HEK293 (cell line): Measurements from ENCODE around the gene SURF2.

Experiments used
- KLF1 ChIP-seq: fragments of 450-650 bp; formaldehyde crosslinking; IDR thresholded peaks from 2 replicates; pipeline ENCODE4 v1.5.1; 2016; ENCODE audit warnings: missing biosample characterization, missing genetic modification characterization
- KLF10 ChIP-seq: fragments of 450-650 bp; IDR thresholded peaks from 2 replicates; pipeline ENCODE4 v1.5.1; 2018; ENCODE audit warnings: missing biosample characterization, mild to moderate bottlenecking, missing genetic modification characterization
- SP3 ChIP-seq: fragments of 450-650 bp; formaldehyde crosslinking; IDR thresholded peaks from 2 replicates; pipeline ENCODE4 v1.5.1; 2016; ENCODE audit warnings: missing biosample characterization, missing genetic modification characterization
- YY2 ChIP-seq: fragments of 450-650 bp; formaldehyde crosslinking; IDR thresholded peaks from 2 replicates; pipeline ENCODE4 v1.5.1; 2016; ENCODE audit warnings: missing biosample characterization, missing genetic modification characterization
- ZBTB17 ChIP-seq: fragments of 450-650 bp; formaldehyde crosslinking; IDR thresholded peaks from 2 replicates; pipeline ENCODE4 v1.5.1; 2016; ENCODE audit warnings: missing biosample characterization, missing genetic modification characterization
- ZBTB20 ChIP-seq: fragments of 450-650 bp; formaldehyde crosslinking; IDR thresholded peaks from 2 replicates; pipeline ENCODE4 v1.5.1; 2016; ENCODE audit warnings: missing biosample characterization, missing genetic modification characterization
- ZFP3 ChIP-seq: fragments of 450-650 bp; formaldehyde crosslinking; IDR thresholded peaks from 2 replicates; pipeline ENCODE4 v1.5.1; 2016; ENCODE audit warnings: low read depth, missing biosample characterization, missing genetic modification characterization
- ZNF114 ChIP-seq: fragments of 450-650 bp; formaldehyde crosslinking; IDR thresholded peaks from 2 replicates; pipeline ENCODE4 v1.5.0; 2017; ENCODE audit warnings: missing biosample characterization, missing genetic modification characterization
- ZNF138 ChIP-seq: fragments of 450-650 bp; formaldehyde crosslinking; IDR thresholded peaks from 2 replicates; pipeline ENCODE4 v1.5.1; 2016; ENCODE audit warnings: missing biosample characterization, missing genetic modification characterization, borderline replicate concordance
- ZNF2 ChIP-seq: fragments of 450-650 bp; formaldehyde crosslinking; IDR thresholded peaks from 2 replicates; pipeline ENCODE4 v1.5.1; 2016; ENCODE audit warnings: missing biosample characterization, missing genetic modification characterization
- ZNF211 ChIP-seq: fragments of 450-650 bp; formaldehyde crosslinking; IDR thresholded peaks from 2 replicates; pipeline ENCODE4 v1.5.1; 2016; ENCODE audit warnings: low read depth, missing biosample characterization, missing genetic modification characterization
- ZNF223 ChIP-seq: fragments of 450-650 bp; formaldehyde crosslinking; IDR thresholded peaks from 2 replicates; pipeline ENCODE4 v1.5.1; 2016; ENCODE audit warnings: missing biosample characterization, missing genetic modification characterization
- ZNF341 ChIP-seq: fragments of 450-650 bp; formaldehyde crosslinking; IDR thresholded peaks from 2 replicates; pipeline ENCODE4; 2016; ENCODE audit warnings: low read depth, missing biosample characterization, missing genetic modification characterization
- ZNF529 ChIP-seq: fragments of 450-650 bp; formaldehyde crosslinking; IDR thresholded peaks from 2 replicates; pipeline ENCODE4 v1.5.1; 2017; ENCODE audit warnings: missing genetic modification characterization, missing biosample characterization; ENCODE audit not compliant: insufficient replicate concordance
- ZNF629 ChIP-seq: fragments of 450-650 bp; formaldehyde crosslinking; IDR thresholded peaks from 2 replicates; pipeline ENCODE4 v1.5.1; 2017; ENCODE audit warnings: missing biosample characterization, missing genetic modification characterization
- ZNF654 ChIP-seq: fragments of 450-650 bp; formaldehyde crosslinking; IDR thresholded peaks from 2 replicates; pipeline ENCODE4 v1.5.1; 2016; ENCODE audit warnings: low read depth, missing biosample characterization, missing genetic modification characterization
- ZNF660 ChIP-seq: fragments of 450-650 bp; IDR thresholded peaks from 2 replicates; pipeline ENCODE4 v1.5.1; 2018; ENCODE audit warnings: missing biosample characterization, mild to moderate bottlenecking, missing genetic modification characterization
- ZNF747 ChIP-seq: fragments of 450-650 bp; formaldehyde crosslinking; IDR thresholded peaks from 2 replicates; pipeline ENCODE4 v1.5.1; 2016; ENCODE audit warnings: missing biosample characterization, missing genetic modification characterization
- ZNF792 ChIP-seq: fragments of 450-650 bp; formaldehyde crosslinking; IDR thresholded peaks from 2 replicates; pipeline ENCODE4 v1.5.1; 2016; ENCODE audit warnings: missing biosample characterization, missing genetic modification characterization
- TF ChIP-seq, protein P1 (sequence below): fragments of 450-650 bp; formaldehyde crosslinking; IDR thresholded peaks from 2 replicates; pipeline ENCODE4 v1.5.1; 2017; ENCODE audit warnings: missing biosample characterization, missing genetic modification characterization
- TF ChIP-seq, protein P2 (sequence below): fragments of 450-650 bp; formaldehyde crosslinking; IDR thresholded peaks from 2 replicates; pipeline ENCODE4 v1.5.1; 2016; ENCODE audit warnings: missing biosample characterization, missing genetic modification characterization
- TF ChIP-seq, protein P3 (sequence below): sonication (generic); formaldehyde crosslinking; IDR thresholded peaks from 2 replicates; pipeline ENCODE4 v1.8.1; 2022; ENCODE audit warnings: mild to moderate bottlenecking, moderate library complexity, missing genetic modification reagents
- TF ChIP-seq, protein P4 (sequence below): fragments of 450-650 bp; formaldehyde crosslinking; IDR thresholded peaks from 2 replicates; pipeline ENCODE4 v1.5.1; 2016; ENCODE audit warnings: missing biosample characterization, missing genetic modification characterization
- TF ChIP-seq, protein P5 (sequence below): fragments of 450-650 bp; formaldehyde crosslinking; IDR thresholded peaks from 2 replicates; pipeline ENCODE4 v1.5.1; 2016; ENCODE audit warnings: missing biosample characterization, missing genetic modification characterization
- TF ChIP-seq, protein P6 (sequence below): fragments of 450-650 bp; formaldehyde crosslinking; IDR thresholded peaks from 2 replicates; pipeline ENCODE4 v1.5.1; 2016; ENCODE audit warnings: missing biosample characterization, missing genetic modification characterization
- TF ChIP-seq, protein P7 (sequence below): fragments of 450-650 bp; formaldehyde crosslinking; IDR thresholded peaks from 2 replicates; pipeline ENCODE4 v1.5.1; 2016; ENCODE audit warnings: missing biosample characterization, missing genetic modification characterization

The SURF2 gene

DNA sequence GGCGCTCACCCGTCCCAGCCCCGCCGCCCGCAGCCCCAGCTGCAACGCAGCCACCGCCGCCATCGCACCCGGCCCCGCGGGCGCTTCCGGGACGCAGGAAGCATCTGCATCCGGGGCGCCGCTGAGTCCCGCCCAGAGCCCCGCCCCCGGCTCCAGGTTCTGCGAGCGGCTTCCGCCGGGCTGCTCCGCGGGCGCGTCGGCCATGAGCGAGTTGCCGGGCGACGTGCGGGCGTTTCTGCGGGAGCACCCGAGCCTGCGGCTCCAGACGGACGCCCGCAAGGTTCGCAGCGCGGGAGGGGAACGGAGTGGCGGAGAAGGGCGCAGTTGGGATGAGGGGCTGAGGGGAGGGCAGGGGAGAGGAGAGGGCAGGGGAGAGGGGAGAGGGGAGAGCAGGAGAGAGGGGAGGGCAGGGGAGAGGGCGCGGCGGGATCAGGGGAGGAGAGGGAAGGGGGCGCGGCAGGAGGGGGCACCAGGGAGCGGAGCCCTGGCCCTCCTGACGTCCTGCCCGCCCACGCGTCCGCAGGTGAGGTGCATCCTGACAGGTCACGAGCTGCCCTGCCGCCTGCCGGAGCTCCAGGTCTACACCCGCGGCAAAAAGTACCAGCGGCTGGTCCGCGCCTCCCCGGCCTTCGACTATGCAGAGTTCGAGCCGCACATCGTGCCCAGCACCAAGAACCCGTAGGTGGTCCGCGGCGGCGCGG, at the start of gene SURF2, which contains the start of gene SURF1 (continued):
- TF ChIP-seq, protein P1, sequence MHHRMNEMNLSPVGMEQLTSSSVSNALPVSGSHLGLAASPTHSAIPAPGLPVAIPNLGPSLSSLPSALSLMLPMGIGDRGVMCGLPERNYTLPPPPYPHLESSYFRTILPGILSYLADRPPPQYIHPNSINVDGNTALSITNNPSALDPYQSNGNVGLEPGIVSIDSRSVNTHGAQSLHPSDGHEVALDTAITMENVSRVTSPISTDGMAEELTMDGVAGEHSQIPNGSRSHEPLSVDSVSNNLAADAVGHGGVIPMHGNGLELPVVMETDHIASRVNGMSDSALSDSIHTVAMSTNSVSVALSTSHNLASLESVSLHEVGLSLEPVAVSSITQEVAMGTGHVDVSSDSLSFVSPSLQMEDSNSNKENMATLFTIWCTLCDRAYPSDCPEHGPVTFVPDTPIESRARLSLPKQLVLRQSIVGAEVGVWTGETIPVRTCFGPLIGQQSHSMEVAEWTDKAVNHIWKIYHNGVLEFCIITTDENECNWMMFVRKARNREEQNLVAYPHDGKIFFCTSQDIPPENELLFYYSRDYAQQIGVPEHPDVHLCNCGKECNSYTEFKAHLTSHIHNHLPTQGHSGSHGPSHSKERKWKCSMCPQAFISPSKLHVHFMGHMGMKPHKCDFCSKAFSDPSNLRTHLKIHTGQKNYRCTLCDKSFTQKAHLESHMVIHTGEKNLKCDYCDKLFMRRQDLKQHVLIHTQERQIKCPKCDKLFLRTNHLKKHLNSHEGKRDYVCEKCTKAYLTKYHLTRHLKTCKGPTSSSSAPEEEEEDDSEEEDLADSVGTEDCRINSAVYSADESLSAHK (tag by site-specific recombination), result peak; percentile 54; the same call in 1 of the 2 replicates
- TF ChIP-seq, protein P2, sequence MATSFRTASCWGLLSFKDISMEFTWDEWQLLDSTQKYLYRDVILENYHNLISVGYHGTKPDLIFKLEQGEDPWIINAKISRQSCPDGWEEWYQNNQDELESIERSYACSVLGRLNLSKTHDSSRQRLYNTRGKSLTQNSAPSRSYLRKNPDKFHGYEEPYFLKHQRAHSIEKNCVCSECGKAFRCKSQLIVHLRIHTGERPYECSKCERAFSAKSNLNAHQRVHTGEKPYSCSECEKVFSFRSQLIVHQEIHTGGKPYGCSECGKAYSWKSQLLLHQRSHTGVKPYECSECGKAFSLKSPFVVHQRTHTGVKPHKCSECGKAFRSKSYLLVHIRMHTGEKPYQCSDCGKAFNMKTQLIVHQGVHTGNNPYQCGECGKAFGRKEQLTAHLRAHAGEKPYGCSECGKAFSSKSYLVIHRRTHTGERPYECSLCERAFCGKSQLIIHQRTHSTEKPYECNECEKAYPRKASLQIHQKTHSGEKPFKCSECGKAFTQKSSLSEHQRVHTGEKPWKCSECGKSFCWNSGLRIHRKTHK (tag by site-specific recombination), result no peak
- TF ChIP-seq, protein P3, sequence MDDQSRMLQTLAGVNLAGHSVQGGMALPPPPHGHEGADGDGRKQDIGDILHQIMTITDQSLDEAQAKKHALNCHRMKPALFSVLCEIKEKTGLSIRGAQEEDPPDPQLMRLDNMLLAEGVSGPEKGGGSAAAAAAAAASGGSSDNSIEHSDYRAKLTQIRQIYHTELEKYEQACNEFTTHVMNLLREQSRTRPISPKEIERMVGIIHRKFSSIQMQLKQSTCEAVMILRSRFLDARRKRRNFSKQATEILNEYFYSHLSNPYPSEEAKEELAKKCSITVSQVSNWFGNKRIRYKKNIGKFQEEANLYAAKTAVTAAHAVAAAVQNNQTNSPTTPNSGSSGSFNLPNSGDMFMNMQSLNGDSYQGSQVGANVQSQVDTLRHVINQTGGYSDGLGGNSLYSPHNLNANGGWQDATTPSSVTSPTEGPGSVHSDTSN, result no peak
- TF ChIP-seq ZNF211 (tag by site-specific recombination) (no peak), YY2 (tag by site-specific recombination) (no peak), ZNF529 (no peak), SP3 (tag by site-specific recombination) (peak; percentile 81), ZFP3 (tag by site-specific recombination) (no peak), ZNF138 (tag by site-specific recombination) (no peak), ZNF341 (peak; percentile 40; the same call in 1 of the 2 replicates), ZNF114 (tag by site-specific recombination) (no peak), KLF10 (tag by site-specific recombination) (peak; percentile 72), ZNF629 (no peak; the same call in 1 of the 2 replicates), ZNF654 (no peak), ZNF2 (tag by site-specific recombination) (peak; percentile 43; the same call in 1 of the 2 replicates), ZBTB20 (tag by site-specific recombination) (peak; percentile 58; the same call in 1 of the 2 replicates), KLF1 (tag by site-specific recombination) (peak; percentile 70), ZNF792 (tag by site-specific recombination) (0 out of 2 replicates have a peak, but pooled peaks have one; percentile 51), ZNF660 (peak; percentile 14; the same call in 1 of the 2 replicates), ZNF747 (no peak), ZNF223 (tag by site-specific recombination) (no peak), ZBTB17 (tag by site-specific recombination) (peak; percentile 63)
- TF ChIP-seq, protein P4, sequence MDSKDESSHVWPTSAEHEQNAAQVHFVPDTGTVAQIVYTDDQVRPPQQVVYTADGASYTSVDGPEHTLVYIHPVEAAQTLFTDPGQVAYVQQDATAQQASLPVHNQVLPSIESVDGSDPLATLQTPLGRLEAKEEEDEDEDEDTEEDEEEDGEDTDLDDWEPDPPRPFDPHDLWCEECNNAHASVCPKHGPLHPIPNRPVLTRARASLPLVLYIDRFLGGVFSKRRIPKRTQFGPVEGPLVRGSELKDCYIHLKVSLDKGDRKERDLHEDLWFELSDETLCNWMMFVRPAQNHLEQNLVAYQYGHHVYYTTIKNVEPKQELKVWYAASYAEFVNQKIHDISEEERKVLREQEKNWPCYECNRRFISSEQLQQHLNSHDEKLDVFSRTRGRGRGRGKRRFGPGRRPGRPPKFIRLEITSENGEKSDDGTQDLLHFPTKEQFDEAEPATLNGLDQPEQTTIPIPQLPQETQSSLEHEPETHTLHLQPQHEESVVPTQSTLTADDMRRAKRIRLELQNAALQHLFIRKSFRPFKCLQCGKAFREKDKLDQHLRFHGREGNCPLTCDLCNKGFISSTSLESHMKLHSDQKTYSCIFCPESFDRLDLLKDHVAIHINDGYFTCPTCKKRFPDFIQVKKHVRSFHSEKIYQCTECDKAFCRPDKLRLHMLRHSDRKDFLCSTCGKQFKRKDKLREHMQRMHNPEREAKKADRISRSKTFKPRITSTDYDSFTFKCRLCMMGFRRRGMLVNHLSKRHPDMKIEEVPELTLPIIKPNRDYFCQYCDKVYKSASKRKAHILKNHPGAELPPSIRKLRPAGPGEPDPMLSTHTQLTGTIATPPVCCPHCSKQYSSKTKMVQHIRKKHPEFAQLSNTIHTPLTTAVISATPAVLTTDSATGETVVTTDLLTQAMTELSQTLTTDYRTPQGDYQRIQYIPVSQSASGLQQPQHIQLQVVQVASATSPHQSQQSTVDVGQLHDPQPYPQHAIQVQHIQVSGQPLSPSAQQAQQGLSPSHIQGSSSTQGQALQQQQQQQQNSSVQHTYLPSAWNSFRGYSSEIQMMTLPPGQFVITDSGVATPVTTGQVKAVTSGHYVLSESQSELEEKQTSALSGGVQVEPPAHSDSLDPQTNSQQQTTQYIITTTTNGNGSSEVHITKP (tag by site-specific recombination), result no peak
- TF ChIP-seq, protein P5, sequence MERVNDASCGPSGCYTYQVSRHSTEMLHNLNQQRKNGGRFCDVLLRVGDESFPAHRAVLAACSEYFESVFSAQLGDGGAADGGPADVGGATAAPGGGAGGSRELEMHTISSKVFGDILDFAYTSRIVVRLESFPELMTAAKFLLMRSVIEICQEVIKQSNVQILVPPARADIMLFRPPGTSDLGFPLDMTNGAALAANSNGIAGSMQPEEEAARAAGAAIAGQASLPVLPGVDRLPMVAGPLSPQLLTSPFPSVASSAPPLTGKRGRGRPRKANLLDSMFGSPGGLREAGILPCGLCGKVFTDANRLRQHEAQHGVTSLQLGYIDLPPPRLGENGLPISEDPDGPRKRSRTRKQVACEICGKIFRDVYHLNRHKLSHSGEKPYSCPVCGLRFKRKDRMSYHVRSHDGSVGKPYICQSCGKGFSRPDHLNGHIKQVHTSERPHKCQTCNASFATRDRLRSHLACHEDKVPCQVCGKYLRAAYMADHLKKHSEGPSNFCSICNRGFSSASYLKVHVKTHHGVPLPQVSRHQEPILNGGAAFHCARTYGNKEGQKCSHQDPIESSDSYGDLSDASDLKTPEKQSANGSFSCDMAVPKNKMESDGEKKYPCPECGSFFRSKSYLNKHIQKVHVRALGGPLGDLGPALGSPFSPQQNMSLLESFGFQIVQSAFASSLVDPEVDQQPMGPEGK (tag by site-specific recombination), result peak; percentile 92
- TF ChIP-seq, protein P6, sequence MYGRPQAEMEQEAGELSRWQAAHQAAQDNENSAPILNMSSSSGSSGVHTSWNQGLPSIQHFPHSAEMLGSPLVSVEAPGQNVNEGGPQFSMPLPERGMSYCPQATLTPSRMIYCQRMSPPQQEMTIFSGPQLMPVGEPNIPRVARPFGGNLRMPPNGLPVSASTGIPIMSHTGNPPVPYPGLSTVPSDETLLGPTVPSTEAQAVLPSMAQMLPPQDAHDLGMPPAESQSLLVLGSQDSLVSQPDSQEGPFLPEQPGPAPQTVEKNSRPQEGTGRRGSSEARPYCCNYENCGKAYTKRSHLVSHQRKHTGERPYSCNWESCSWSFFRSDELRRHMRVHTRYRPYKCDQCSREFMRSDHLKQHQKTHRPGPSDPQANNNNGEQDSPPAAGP (tag by site-specific recombination), result peak; percentile 88
- TF ChIP-seq, protein P7, sequence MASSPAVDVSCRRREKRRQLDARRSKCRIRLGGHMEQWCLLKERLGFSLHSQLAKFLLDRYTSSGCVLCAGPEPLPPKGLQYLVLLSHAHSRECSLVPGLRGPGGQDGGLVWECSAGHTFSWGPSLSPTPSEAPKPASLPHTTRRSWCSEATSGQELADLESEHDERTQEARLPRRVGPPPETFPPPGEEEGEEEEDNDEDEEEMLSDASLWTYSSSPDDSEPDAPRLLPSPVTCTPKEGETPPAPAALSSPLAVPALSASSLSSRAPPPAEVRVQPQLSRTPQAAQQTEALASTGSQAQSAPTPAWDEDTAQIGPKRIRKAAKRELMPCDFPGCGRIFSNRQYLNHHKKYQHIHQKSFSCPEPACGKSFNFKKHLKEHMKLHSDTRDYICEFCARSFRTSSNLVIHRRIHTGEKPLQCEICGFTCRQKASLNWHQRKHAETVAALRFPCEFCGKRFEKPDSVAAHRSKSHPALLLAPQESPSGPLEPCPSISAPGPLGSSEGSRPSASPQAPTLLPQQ (tag by site-specific recombination), result peak; percentile 56
